Melanocyte of skin (primary cell): ENCODE results near the gene IQUB. TPM values are rescaled to one million over a fixed set of nuclear protein-coding genes. Genes with fewer than 3 reads are reported as not detected.

Experiments
- small RNA-seq, 2 donors: library from RNA; depleted of rRNA; stranded (forward); fragments of <200 nt; gene quantifications; one replicate each; pipeline ENCODE3, GENCODE V24; 2012
- total RNA-seq, 2 donors: library from RNA; depleted of rRNA; stranded (reverse); fragments of >200 nt; gene quantifications; 2 replicates each; pipeline ENCODE4 v1.2.3, GENCODE V29; 2012

The IQUB gene
- under 1 TPM; under 0.01 TPM for total RNA-seq

GRCh38 chr7:123534383-123535260 is at the start of gene IQUB:
TSS of gene IQUB (minus strand) at chr7:123534595. CDS start at chr7:123512340, 22,255 bp downstream.

GRCh38 chr7:123557398-123558288 is 23.2 kb upstream of the IQUB start, which contains the start of gene NDUFA5:
TSS of gene NDUFA5 (minus strand) at chr7:123557818. CDS start at chr7:123557795, 23 bp downstream.

Small RNA genes lying within 50 kb of the gene (small RNA-seq; reads per million reads assigned to genes)
- gene RNU6-296P, result 0 reads per million in 2 donors

Other genes with a start within 250 kb of the IQUB start
- gene NDUFA5, start 23.2 kb upstream of the IQUB start, total RNA-seq, result 10 to 100 TPM; 30.3 to 30.6 TPM
- gene ASB15, start 67.2 kb upstream of the IQUB start, total RNA-seq, result not detected
- not detected for gene LMOD2, start 121.3 kb upstream of the IQUB start, total RNA-seq
- 10 to 100 TPM; 14.8 to 16.3 TPM for gene WASL, start 214.4 kb upstream of the IQUB start, total RNA-seq